ENCODE data around the gene CADPS2. TPM values are rescaled to one million over a fixed set of nuclear protein-coding genes. Genes with fewer than 3 reads are reported as not detected.

Gene CADPS2
- total and polyA plus RNA-seq, 2 of the 4 experiments (the other 2 are of a cell fraction) = 0.10 to 0.54 TPM

DNA sequence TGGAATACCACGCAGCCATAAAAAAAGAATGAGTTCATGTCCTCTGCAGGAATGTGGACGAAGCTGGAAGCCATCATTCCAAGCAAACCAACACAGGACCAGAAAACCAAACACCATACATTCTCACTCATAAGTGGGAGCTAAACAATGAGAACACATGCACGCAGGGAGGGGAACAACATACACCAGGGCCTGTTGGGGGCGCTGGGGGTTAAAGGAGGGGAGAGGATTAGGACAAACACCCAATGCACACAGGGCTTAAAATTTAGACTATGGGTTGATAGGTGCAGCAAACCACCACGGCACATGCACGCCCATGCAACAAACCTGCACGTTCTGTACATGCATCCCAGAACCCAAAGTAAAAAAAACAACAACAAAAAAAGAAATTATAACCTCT lies 210.6 kb downstream of the CADPS2 start:
- no peak overlapping the region for H4K91ac ChIP-seq (ENCODE audit: insufficient read depth, low read depth, low read length)
- no peak overlapping the region for H2AFZ ChIP-seq (replicated peaks; ENCODE audit: low read length, poor library complexity)
- ChIA-PET CTCF (no interaction called here), POLR2A (ENCODE audit: unreplicated experiment) (no interaction called here)
- H3K9ac ChIP-seq (ENCODE audit: low read depth, low read length) = no peak overlapping the region
- no peak overlapping the region for H2BK120ac ChIP-seq (ENCODE audit: low read depth, low read length)
- in situ Hi-C loops (cut with MboI; ENCODE audit: low sequenced_read_pairs) = no loop called here
- no peak for TF ChIP-seq MXI1 (IDR thresholded peaks at IDR 0.05; ENCODE audit: borderline replicate concordance, low read depth, low read length)
- no peak for TF ChIP-seq CTCF (conservative IDR thresholded peaks at IDR 0.05; ENCODE audit: low read depth, low read length)
- no peak for TF ChIP-seq RFX5 (IDR thresholded peaks at IDR 0.05; ENCODE audit: low read depth, low read length)
- no peak for TF ChIP-seq MAZ (IDR thresholded peaks at IDR 0.05; ENCODE audit: borderline replicate concordance, low read depth, low read length)
- TF ChIP-seq RCOR1 (IDR thresholded peaks at IDR 0.05; ENCODE audit: insufficient replicate concordance, low read length) = no peak
- TF ChIP-seq POLR2A (IDR thresholded peaks at IDR 0.05; ENCODE audit: low read depth, low read length) = no peak
- no peak for TF ChIP-seq FOS (IDR thresholded peaks at IDR 0.05; ENCODE audit: low read depth, low read length)
- TF ChIP-seq CHD1 (IDR thresholded peaks at IDR 0.05; ENCODE audit: low read depth, low read length) = no peak
- no peak for TF ChIP-seq MAFK (IDR thresholded peaks at IDR 0.05; ENCODE audit: low read depth, low read length)
- TF ChIP-seq, protein P1, sequence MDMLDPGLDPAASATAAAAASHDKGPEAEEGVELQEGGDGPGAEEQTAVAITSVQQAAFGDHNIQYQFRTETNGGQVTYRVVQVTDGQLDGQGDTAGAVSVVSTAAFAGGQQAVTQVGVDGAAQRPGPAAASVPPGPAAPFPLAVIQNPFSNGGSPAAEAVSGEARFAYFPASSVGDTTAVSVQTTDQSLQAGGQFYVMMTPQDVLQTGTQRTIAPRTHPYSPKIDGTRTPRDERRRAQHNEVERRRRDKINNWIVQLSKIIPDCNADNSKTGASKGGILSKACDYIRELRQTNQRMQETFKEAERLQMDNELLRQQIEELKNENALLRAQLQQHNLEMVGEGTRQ (IDR thresholded peaks at IDR 0.05; ENCODE audit: low read depth, low read length) = no peak
- no peak for TF ChIP-seq ELK1 (IDR thresholded peaks at IDR 0.05; ENCODE audit: borderline replicate concordance, low read depth, low read length)
- no peak for TF ChIP-seq RAD21 (IDR thresholded peaks at IDR 0.05; ENCODE audit: low read length)
- no peak for TF ChIP-seq SMC3 (IDR thresholded peaks at IDR 0.05; ENCODE audit: low read depth, low read length)
- H3K18ac ChIP-seq (ENCODE audit: low read depth, low read length) = no peak overlapping the region
- no peak overlapping the region for H3K27ac ChIP-seq (ENCODE audit: insufficient read depth, low read length)
- no peak for ATAC-seq (ENCODE audit: low read depth)
- no peaks in the 10 kb centered on the region for H3K4me1 ChIP-seq (ENCODE audit: control insufficient read depth, insufficient read depth, low read length)
- H2BK5ac ChIP-seq (ENCODE audit: low read depth, low read length, poor library complexity, severe bottlenecking) = no peak overlapping the region
- H4K8ac ChIP-seq (ENCODE audit: low read depth in 2 of 2, low read length in 2 of 2) = no peak overlapping the region
- H2BK20ac ChIP-seq (ENCODE audit: low read depth, low read length) = no peak overlapping the region
- H3K9me3 ChIP-seq (ENCODE audit: control insufficient read depth, insufficient read depth, low read length) = peaks cover 12% of the 10 kb centered on the region
- H3K9me1 ChIP-seq (ENCODE audit: insufficient read depth, low read length) = no peaks in the 10 kb centered on the region
- no peak overlapping the region for H3K23ac ChIP-seq (ENCODE audit: low read depth, low read length)
- H3K4me2 ChIP-seq (ENCODE audit: low read depth, low read length) = no peak overlapping the region
- H4K20me1 ChIP-seq (ENCODE audit: insufficient read depth, low read length) = no peaks in the 10 kb centered on the region
- no peak overlapping the region for H4K5ac ChIP-seq (ENCODE audit: low read depth, low read length)
- intact Hi-C loops (cut with micrococcal nuclease) = no loop called here
- H3K14ac ChIP-seq (replicated peaks; ENCODE audit: low read depth, low read length) = no peak overlapping the region
- no peak overlapping the region for H3K4ac ChIP-seq (ENCODE audit: low read depth, low read length)
- no peak overlapping the region for H2BK15ac ChIP-seq (ENCODE audit: low read depth, low read length)
- no peaks in the 10 kb centered on the region for H3K79me1 ChIP-seq (ENCODE audit: low read depth in 1 of 2, low read length in 2 of 2)
- no peak for DNase-seq
- no peak overlapping the region for H2AK5ac ChIP-seq (ENCODE audit: low read depth, low read length)
- dilution Hi-C loops (cut with HindIII; ENCODE audit: low sequenced_read_pairs, unreplicated experiment) = no loop called here
- H3K56ac ChIP-seq (ENCODE audit: extremely low read depth, insufficient read depth, low read length) = no peak overlapping the region
- no peak overlapping the region for H3K4me3 ChIP-seq (ENCODE audit: insufficient read depth, low read depth, low read length)
- no peaks in the 10 kb centered on the region for H3K27me3 ChIP-seq (ENCODE audit: control insufficient read depth, insufficient read depth, low read length)
- 80% methylated on average over 1 of the region's 7 CpGs; no CpG with 5 or more reads in 1 of the 2 experiments for whole genome bisulfite sequencing, 2 experiments (ENCODE audit: extremely low coverage in 2 of 2, insufficient read length in 1 of 2)
- H2AK9ac ChIP-seq (replicated peaks; ENCODE audit: low read depth, low read length, poor library complexity) = no peak overlapping the region
- no peaks in the 10 kb centered on the region for H3K36me3 ChIP-seq (ENCODE audit: control insufficient read depth, insufficient read depth, low read length)
- BruUV-seq (replicated peaks) = no TSS peak
